VCaP (cell line): Measurements from ENCODE around the gene RNF151.
"Not testable (repeated sequence)": the region's sequence is repeated elsewhere in the genome, so short reads cannot be mapped to it uniquely, and the experiment has no call there.

Experiments
- H3K27ac ChIP-seq: fragments of 450-650 bp; 2 replicates; pipeline ENCODE4 v1.5.1; 2017
- CTCF ChIP-seq: fragments of 450-650 bp; conservative IDR thresholded peaks from 2 replicates; pipeline ENCODE4 v1.5.1; 2017; ENCODE audit warnings: mild to moderate bottlenecking, moderate library complexity

The RNF151 gene

DNA sequence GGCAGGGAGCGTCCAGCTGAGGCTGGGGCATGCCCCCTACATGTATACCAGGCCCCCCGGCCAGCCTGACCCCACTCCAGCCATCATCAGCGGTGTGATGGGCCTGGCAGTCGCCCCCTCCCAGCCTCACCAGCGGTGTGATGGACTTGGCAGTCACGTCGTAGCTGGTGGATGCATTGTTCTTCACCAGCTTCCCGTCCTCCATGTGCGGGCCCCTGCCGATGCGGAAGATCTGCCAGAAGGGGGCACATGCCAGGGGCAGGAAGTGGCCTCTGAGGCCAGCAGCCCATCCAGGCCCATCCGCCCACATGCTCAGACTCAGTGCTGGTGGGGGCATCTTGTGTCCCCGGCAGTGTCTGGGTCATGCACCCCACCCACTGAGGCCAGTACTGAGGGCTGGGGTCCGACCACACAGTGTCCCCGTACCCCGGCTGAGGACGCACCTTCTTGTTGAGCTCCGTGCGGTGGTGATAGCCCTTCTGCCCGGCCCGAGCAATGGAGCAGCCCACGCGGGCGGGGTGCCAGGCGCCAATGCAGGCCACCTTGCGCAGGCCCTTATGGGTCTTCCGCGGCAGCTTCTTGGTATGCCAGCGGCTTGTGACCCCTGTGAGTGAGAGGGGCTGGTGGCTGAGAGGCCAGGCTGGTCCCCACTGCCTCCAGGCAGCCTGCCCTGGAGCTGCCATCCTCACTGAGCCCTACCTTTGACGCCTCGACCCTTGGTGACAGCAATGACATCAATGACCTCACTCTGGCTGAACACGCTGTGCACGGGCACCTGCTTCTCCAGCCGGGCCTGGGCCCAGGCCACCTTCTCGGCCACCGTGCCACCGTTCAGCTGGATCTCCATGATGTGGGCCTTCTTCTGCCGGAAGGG lies 19.9 kb upstream of the RNF151 start:
- TF ChIP-seq CTCF: no peak
- no peak overlapping the region for H3K27ac ChIP-seq

- no peak overlapping the region for H3K27ac ChIP-seq
- no peak for TF ChIP-seq CTCF
These were observed 19.3 kb upstream of the RNF151 start for GRCh38 chr16:1947369-1947670.

- no peak for TF ChIP-seq CTCF
These were observed 17.1 kb upstream of the RNF151 start for GRCh38 chr16:1949507-1949906.

GRCh38 chr16:1950047-1950446 lies 16.6 kb upstream of the RNF151 start:
- no peak overlapping the region for H3K27ac ChIP-seq
- TF ChIP-seq CTCF: no peak

More at GRCh38 chr16:1949507-1949906, 17.1 kb upstream of the RNF151 start:
- no peak overlapping the region for H3K27ac ChIP-seq

GRCh38 chr16:1950559-1950958 lies 16.1 kb upstream of the RNF151 start:
- H3K27ac ChIP-seq: no peak overlapping the region
- TF ChIP-seq CTCF: no peak

GRCh38 chr16:1953734-1954133 lies 12.9 kb upstream of the RNF151 start:
- no peak for TF ChIP-seq CTCF
- no peak overlapping the region for H3K27ac ChIP-seq

DNA sequence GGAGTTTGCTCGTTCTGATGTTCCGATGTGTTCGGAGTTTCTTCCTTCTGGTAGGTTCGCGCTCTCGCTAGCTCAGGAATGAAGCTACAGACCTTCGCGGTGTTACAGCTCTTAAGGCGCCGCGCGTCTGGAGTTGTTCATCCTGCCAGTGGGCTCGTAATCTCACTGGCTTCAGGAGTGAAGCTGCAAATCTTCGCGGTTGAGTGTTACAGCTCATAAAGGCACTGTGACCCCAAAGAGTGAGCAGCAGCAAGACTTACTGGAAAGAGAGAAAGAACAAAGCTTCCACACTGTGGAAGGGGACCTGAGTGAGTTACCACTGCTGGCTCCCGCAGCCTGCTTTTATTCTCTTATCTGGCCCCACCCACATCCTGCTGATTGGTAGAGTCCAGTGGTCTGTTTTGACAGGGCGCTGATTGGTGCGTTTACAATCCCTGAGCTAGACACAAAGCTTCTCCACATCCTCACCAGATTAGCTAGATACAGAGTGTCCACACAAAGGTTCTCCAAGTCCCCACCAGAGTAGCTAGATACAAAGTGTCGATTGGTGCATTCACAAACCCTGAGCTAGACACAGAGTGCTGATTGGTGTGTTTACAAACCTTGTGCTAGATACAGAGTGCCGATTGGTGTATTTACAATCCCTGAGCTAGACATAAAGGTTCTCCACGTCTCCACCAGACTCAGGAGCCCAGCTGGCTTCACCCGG lies 9.1 kb upstream of the RNF151 start:
- H3K27ac ChIP-seq: not testable (repeated sequence)

DNA sequence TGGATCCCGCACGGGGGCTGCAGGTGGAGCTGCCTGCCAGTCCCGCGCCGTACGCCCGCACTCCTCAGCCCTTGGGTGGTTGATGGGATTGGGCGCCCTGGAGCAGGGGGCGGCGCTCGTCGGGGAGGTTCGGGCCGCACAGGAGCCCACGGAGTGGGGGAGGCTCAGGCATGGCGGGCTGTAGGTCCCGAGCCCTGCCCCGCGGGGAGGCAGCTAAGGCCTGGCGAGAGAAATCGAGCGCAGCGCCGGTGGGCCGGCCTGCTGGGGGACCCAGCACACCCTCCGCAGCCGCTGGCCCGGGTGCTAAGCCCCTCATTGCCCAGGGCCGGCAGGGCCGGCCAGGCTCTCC lies 8.5 kb upstream of the RNF151 start:
- not testable (repeated sequence) for H3K27ac ChIP-seq
